IMR-90 (cell line): ENCODE measurements around the gene PISD. TPM values are rescaled to one million over a fixed set of nuclear protein-coding genes. Genes with fewer than 3 reads are reported as not detected.
"Not testable (repeated sequence)": the region's sequence is repeated elsewhere in the genome, so short reads cannot be mapped to it uniquely, and the experiment has no call there.

Source experiments
- ATAC-seq: fragments of 200-7000 bp; cut with Tn5 transposase; 2 replicates; pipeline ENCODE4 v1.9.1; 2020; ENCODE audit warnings: low read depth, mild to moderate bottlenecking, moderate library complexity
- BruUV-seq: library from RNA; stranded (reverse); fragments of 400-500 nt; replicated peaks from 2 replicates; lab custom pipeline; 2021; lab: Mats Ljungman, UMichigan
- CTCF ChIA-PET: fragments of 300-600 bp; formaldehyde crosslinking; extraction: SDS; loops from one replicate; lab custom pipeline; 2021; ENCODE audit warnings: antibody characterized with exemption; lab: Yijun Ruan, JAX
- POLR2A ChIA-PET: fragments of 300-600 bp; sonication (Branson Sonifier 250); formaldehyde crosslinking; loops from one replicate; lab custom pipeline; 2022; ENCODE audit warnings: antibody characterized with exemption; ENCODE audit not compliant: unreplicated experiment; lab: Charles Lee
- DNase-seq: peaks from one replicate; pipeline ENCODE4 v3.0.0; 2013
- H2AFZ ChIP-seq: replicated peaks from 2 replicates; pipeline ENCODE3; 2013; ENCODE audit warnings: low read length, mild to moderate bottlenecking; ENCODE audit not compliant: poor library complexity
- H2AK5ac ChIP-seq: 2 replicates; pipeline ENCODE4 v1.6.1; 2013; ENCODE audit warnings: low read depth, low read length, inconsistent platforms
- H2AK9ac ChIP-seq: replicated peaks from 2 replicates; pipeline ENCODE3; 2013; ENCODE audit warnings: mild to moderate bottlenecking, low read depth, low read length, moderate library complexity; ENCODE audit not compliant: poor library complexity
- H2BK120ac ChIP-seq: 2 replicates; pipeline ENCODE4 v1.6.1; 2013; ENCODE audit warnings: low read depth, low read length, inconsistent platforms
- H2BK15ac ChIP-seq: 3 replicates; pipeline ENCODE4 v1.6.1; 2013; ENCODE audit warnings: low read depth, low read length, inconsistent platforms
- H2BK20ac ChIP-seq: 2 replicates; pipeline ENCODE4 v1.6.1; 2013; ENCODE audit warnings: low read depth, mild to moderate bottlenecking, inconsistent platforms, low read length, moderate library complexity
- H2BK5ac ChIP-seq: 2 replicates; pipeline ENCODE4 v1.6.1; 2013; ENCODE audit warnings: mild to moderate bottlenecking, low read depth, low read length, inconsistent platforms; ENCODE audit not compliant: poor library complexity, severe bottlenecking
- H3K14ac ChIP-seq: replicated peaks from 2 replicates; pipeline ENCODE4 v1.6.1; 2013; ENCODE audit warnings: low read depth, low read length, inconsistent platforms
- H3K18ac ChIP-seq: 2 replicates; pipeline ENCODE4 v1.6.1; 2013; ENCODE audit warnings: low read depth, low read length, control low read depth
- H3K23ac ChIP-seq: 2 replicates; pipeline ENCODE4 v1.6.1; 2013; ENCODE audit warnings: low read depth, low read length, inconsistent platforms
- H3K27ac ChIP-seq: 2 replicates; pipeline ENCODE4 v1.5.1; 2013; ENCODE audit warnings: mild to moderate bottlenecking, control low read depth, low read length; ENCODE audit not compliant: insufficient read depth
- H3K27me3 ChIP-seq: 2 replicates; pipeline ENCODE4 v1.6.1; 2013; ENCODE audit warnings: low read length; ENCODE audit not compliant: control insufficient read depth, insufficient read depth
- H3K36me3 ChIP-seq: 2 replicates; pipeline ENCODE4 v1.6.1; 2013; ENCODE audit warnings: low read length, mixed read lengths; ENCODE audit not compliant: control insufficient read depth, insufficient read depth
- H3K4ac ChIP-seq: 2 replicates; pipeline ENCODE4 v1.6.1; 2013; ENCODE audit warnings: low read depth, low read length, inconsistent platforms
- H3K4me1 ChIP-seq: 2 replicates; pipeline ENCODE4 v1.6.1; 2013; ENCODE audit warnings: low read length, mixed read lengths; ENCODE audit not compliant: control insufficient read depth, insufficient read depth
- H3K4me2 ChIP-seq: 2 replicates; pipeline ENCODE4 v1.6.1; 2013; ENCODE audit warnings: low read depth, mild to moderate bottlenecking, control low read depth, low read length, moderate library complexity
- H3K4me3 ChIP-seq: 2 replicates; pipeline ENCODE4 v1.5.1; 2013; ENCODE audit warnings: low read depth, mild to moderate bottlenecking, control low read depth, low read length, moderate library complexity; ENCODE audit not compliant: insufficient read depth
- H3K56ac ChIP-seq: 2 replicates; pipeline ENCODE4 v1.6.1; 2013; ENCODE audit warnings: low read length, inconsistent platforms; ENCODE audit not compliant: insufficient read depth; ENCODE audit errors: extremely low read depth
- H3K79me1 ChIP-seq, 2 experiments: 2 replicates each; pipeline ENCODE4 v1.6.1; 2013; ENCODE audit warnings: low read length in 2 of 2, inconsistent platforms in 1 of 2, low read depth in 1 of 2
- H3K9ac ChIP-seq: 2 replicates; pipeline ENCODE4 v1.6.1; 2013; ENCODE audit warnings: low read depth, low read length, control low read depth
- H3K9me1 ChIP-seq: 2 replicates; pipeline ENCODE4 v1.6.1; 2013; ENCODE audit warnings: low read length, inconsistent platforms; ENCODE audit not compliant: insufficient read depth
- H3K9me3 ChIP-seq: 2 replicates; pipeline ENCODE4 v1.6.1; 2013; ENCODE audit warnings: low read length; ENCODE audit not compliant: control insufficient read depth, insufficient read depth
- H4K20me1 ChIP-seq: 2 replicates; pipeline ENCODE4 v1.6.1; 2013; ENCODE audit warnings: low read length, inconsistent platforms; ENCODE audit not compliant: insufficient read depth
- H4K5ac ChIP-seq: 2 replicates; pipeline ENCODE4 v1.6.1; 2013; ENCODE audit warnings: mild to moderate bottlenecking, low read depth, low read length, control low read depth
- H4K8ac ChIP-seq, 2 experiments: 2 replicates each; pipeline ENCODE4 v1.6.1; 2013; ENCODE audit warnings: low read depth in 2 of 2, low read length in 2 of 2, control low read depth in 1 of 2, inconsistent platforms in 1 of 2
- H4K91ac ChIP-seq: 2 replicates; pipeline ENCODE4 v1.6.1; 2013; ENCODE audit warnings: low read depth, low read length, inconsistent platforms; ENCODE audit not compliant: insufficient read depth
- BHLHE40 ChIP-seq: fragments of 150-350 bp; IDR thresholded peaks from 2 replicates; pipeline ENCODE4 v1.6.1; 2016; ENCODE audit warnings: mild to moderate bottlenecking, low read depth, low read length
- FOS ChIP-seq: fragments of 150-350 bp; IDR thresholded peaks from 2 replicates; pipeline ENCODE4 v1.6.1; 2016; ENCODE audit warnings: low read depth, low read length
- POLR2A ChIP-seq: IDR thresholded peaks from 2 replicates; pipeline ENCODE4 v1.6.1; 2012; ENCODE audit warnings: mild to moderate bottlenecking, low read depth, low read length
- WGBS, 2 experiments: methylation state at CpG; one replicate each; pipeline versions ENCODE4 v1.1.5 to v1.1.7; 2013; ENCODE audit warnings: missing lambda C conversion rate in 2 of 2; ENCODE audit not compliant: insufficient read length in 1 of 2; ENCODE audit errors: extremely low coverage in 2 of 2; 5-methylcytosine and 5-hydroxymethylcytosine counted together
- dilution Hi-C: fragments of 300-500 bp; cut with HindIII; formaldehyde crosslinking; loops from one replicate; pipeline ENCODE4 v1.14.3; 2018; ENCODE audit warnings: low sequenced_read_pairs; ENCODE audit not compliant: unreplicated experiment
- in situ Hi-C: fragments of 300-500 bp; cut with MboI; formaldehyde crosslinking; loops from 3 replicates; pipeline ENCODE4 v1.14.3; 2019; ENCODE audit warnings: low sequenced_read_pairs, inconsistent platforms, mixed read lengths
- intact Hi-C: fragments of 100-400 bp; cut with micrococcal nuclease; formaldehyde crosslinking; loops from 2 replicates; pipeline ENCODE4 v1.10.0; 2022
- polyA plus RNA-seq, 3 experiments: library from polyadenylated mRNA; depleted of rRNA; stranded (reverse); fragments of >200 nt; gene quantifications; 2 replicates each; pipeline ENCODE4 v1.2.3, GENCODE V29; 2012; ENCODE audit warnings: low replicate concordance in 1 of 3
- total RNA-seq: library from RNA; depleted of rRNA; stranded (reverse); fragments of >200 nt; gene quantifications from 2 replicates; pipeline ENCODE4 v1.2.3, GENCODE V29; 2012

The PISD gene
- total and polyA plus RNA-seq, 2 of the 4 experiments (the other 2 are of a cell fraction): 34.1 to 48.8 TPM

DNA sequence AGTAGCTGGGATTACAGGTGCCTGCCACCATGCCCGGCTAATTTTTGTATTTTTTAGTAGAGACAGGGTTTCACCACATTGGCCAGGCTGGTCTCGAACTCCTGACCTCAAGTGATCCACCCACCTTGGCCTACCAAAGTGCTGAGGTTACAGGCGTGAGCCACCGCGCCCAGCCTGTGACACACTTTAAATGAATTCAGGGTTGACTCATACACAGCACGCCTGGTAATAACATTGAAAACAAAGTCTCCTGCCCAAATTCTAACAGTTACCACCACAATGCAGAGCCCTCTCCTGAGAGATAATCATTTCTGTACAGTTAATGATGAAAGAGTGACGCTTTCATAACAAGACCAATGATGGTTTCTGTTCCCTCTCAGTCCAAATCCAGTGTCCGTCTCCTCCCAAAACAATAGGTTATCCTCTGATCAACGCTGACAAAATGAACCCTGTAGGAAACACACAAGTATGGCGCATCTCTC is 1.1 kb downstream of the PISD start:
- Histone ChIP-seq H4K8ac (peak overlapping the region; percentile 89 to 93; a peak in 3 of 4 replicates), H3K27ac (peak overlapping the region; percentile 24; the same call in 1 of the 2 replicates), H2BK20ac (peak overlapping the region; percentile 58; the same call in 1 of the 2 replicates), H4K91ac (peak overlapping the region; percentile 62), H3K4me2 (peak overlapping the region; percentile 81), H2AK9ac (peak overlapping the region; percentile 56), H2BK120ac (peak overlapping the region; percentile 56), H3K18ac (peak overlapping the region; percentile 34; the same call in 1 of the 2 replicates), H3K4ac (peak overlapping the region; percentile 75), H4K5ac (peak overlapping the region; percentile 50; the same call in 1 of the 2 replicates), H3K9ac (peak overlapping the region; percentile 66; the same call in 1 of the 2 replicates), H2BK15ac (peak overlapping the region; percentile 69; the same call in 1 of the 3 replicates), H2AK5ac (peak overlapping the region; percentile 54; the same call in 1 of the 2 replicates), H3K4me3 (peak overlapping the region; percentile 83), H2BK5ac (peak overlapping the region; percentile 87), H3K79me1 (peaks cover 23 to 42% of the 10 kb centered on the region in 2 experiments), H3K56ac (peak overlapping the region; percentile 87; the same call in 1 of the 2 replicates), H3K14ac (peak overlapping the region; percentile 58; the same call in 1 of the 2 replicates)
- WGBS, 2 experiments: 69% methylated on average over 2 of the region's 10 CpGs; no CpG with 5 or more reads in 1 of the 2 experiments
- ATAC-seq: peak; percentile 42
- CTCF ChIA-PET: interaction anchor here (1.6 kb wide), 1 partner anchor 309 kb away, joined by 5 read pairs; no protein-coding TSS in a partner anchor
- in situ Hi-C loops, H3K9me1 ChIP-seq, dilution Hi-C loops, H3K9me3 ChIP-seq, H3K27me3 ChIP-seq, H3K36me3 ChIP-seq, H3K4me1 ChIP-seq, H2AFZ ChIP-seq, H3K23ac ChIP-seq, H4K20me1 ChIP-seq, BruUV-seq: not testable (repeated sequence)
- intact Hi-C loops: loop anchor here (5.0 to 10.0 kb wide), 3 partner anchors 91 to 814 kb away; partner anchors contain the start of genes DEPDC5, FBXO7 and PRR14L
- peak; percentile 81 for DNase-seq
- POLR2A ChIA-PET: interaction anchor here (0.7 kb wide), 1 partner anchor 88 kb away, joined by 4 read pairs; no protein-coding TSS in a partner anchor
- peak; percentile 86 for TF ChIP-seq BHLHE40
- TF ChIP-seq FOS: peak; percentile 25; the same call in 1 of the 2 replicates
- TF ChIP-seq POLR2A: peak; percentile 48
